SU-DHL-6 (cell line): Measurements from ENCODE around the gene SLC17A9.

ENCODE experiments used
- H2AFZ ChIP-seq: fragments of 200-600 bp; sonication (generic); 2 replicates; pipeline ENCODE4 v1.6.1; 2014; ENCODE audit warnings: low read depth, mild to moderate bottlenecking, moderate library complexity, mixed read lengths, antibody characterized with exemption, low read length; ENCODE audit not compliant: severe bottlenecking
- H3F3A ChIP-seq: fragments of 200-600 bp; shearing (Covaris generic); 2 replicates; pipeline ENCODE4 v1.6.0; 2016; ENCODE audit warnings: antibody characterized with exemption, mild to moderate bottlenecking; ENCODE audit not compliant: insufficient read depth
- H3K27ac ChIP-seq: fragments of 200-600 bp; sonication (generic); 2 replicates; pipeline ENCODE4 v1.5.1; 2016; ENCODE audit warnings: low read depth, mild to moderate bottlenecking, low read length, moderate library complexity, mixed read lengths
- H3K27me3 ChIP-seq: fragments of 200-600 bp; sonication (generic), shearing (Covaris generic); 2 replicates; pipeline ENCODE4 v1.6.0; 2014; ENCODE audit warnings: mild to moderate bottlenecking, low read length
- H3K36me3 ChIP-seq: fragments of 200-600 bp; sonication (generic); 2 replicates; pipeline ENCODE4 v1.6.1; 2014; ENCODE audit warnings: mild to moderate bottlenecking, low read length, mixed read lengths
- H3K4me2 ChIP-seq: fragments of 300-600, 200-600 bp; shearing (Covaris generic), sonication (generic); 2 replicates; pipeline ENCODE4 v1.6.0; 2014; ENCODE audit warnings: low read length, low read depth, mild to moderate bottlenecking; ENCODE audit not compliant: poor library complexity, severe bottlenecking
- H3K4me3 ChIP-seq: fragments of 200-600 bp; sonication (generic); 2 replicates; pipeline ENCODE4 v1.5.1; 2014; ENCODE audit warnings: antibody characterized with exemption, low read length, mild to moderate bottlenecking, mixed read lengths; ENCODE audit not compliant: insufficient read depth, poor library complexity, severe bottlenecking
- H3K79me2 ChIP-seq: fragments of 200-600 bp; sonication (generic); 2 replicates; pipeline ENCODE4 v1.6.1; 2014; ENCODE audit warnings: mild to moderate bottlenecking, low read length, moderate library complexity; ENCODE audit not compliant: insufficient read depth
- H3K9ac ChIP-seq: fragments of 200-600 bp; sonication (generic); 2 replicates; pipeline ENCODE4 v1.7.0; 2014; ENCODE audit warnings: mild to moderate bottlenecking, low read length
- H3K9me2 ChIP-seq: fragments of 200-600 bp; sonication (generic); replicated peaks from 2 replicates; pipeline ENCODE4 v1.6.1; 2014; ENCODE audit warnings: low read length; ENCODE audit not compliant: insufficient read depth
- H3K9me3 ChIP-seq: fragments of 200-600 bp; sonication (generic); 2 replicates; pipeline ENCODE4 v1.6.1; 2014; ENCODE audit warnings: low read length, mixed read lengths; ENCODE audit not compliant: insufficient read depth
- H4K20me1 ChIP-seq: fragments of 200-600 bp; sonication (generic); 2 replicates; pipeline ENCODE4 v1.6.1; 2014; ENCODE audit warnings: low read depth, mild to moderate bottlenecking, antibody characterized with exemption, low read length, moderate library complexity, mixed read lengths
- CTCF ChIP-seq: fragments of 200-600 bp; sonication (generic); IDR thresholded peaks from one replicate; pipeline ENCODE4 v1.5.1; 2017; ENCODE audit warnings: antibody characterized with exemption, mild to moderate bottlenecking, low read length, moderate library complexity; ENCODE audit not compliant: insufficient read depth, poor library complexity, severe bottlenecking
- EZH2phosphoT487 ChIP-seq: fragments of 200-600 bp; sonication (generic), shearing (Covaris generic); conservative IDR thresholded peaks from 2 replicates; pipeline ENCODE4 v1.6.1; 2018; ENCODE audit warnings: mild to moderate bottlenecking, antibody characterized with exemption, low read length, moderate library complexity, mixed read lengths

Gene SLC17A9

GRCh38 chr20:62969939-62970306 lies 17.4 kb downstream of the SLC17A9 start:
- Histone ChIP-seq H3K27me3 (no peaks in the 10 kb centered on the region), H3K79me2 (no peaks in the 10 kb centered on the region), H3F3A (no peaks in the 10 kb centered on the region), H3K4me2 (no peak overlapping the region), H3K4me3 (no peak overlapping the region), H3K36me3 (no peaks in the 10 kb centered on the region), H2AFZ (no peak overlapping the region), H4K20me1 (no peaks in the 10 kb centered on the region), H3K9me2 (no peaks in the 10 kb centered on the region), H3K9ac (no peak overlapping the region), H3K9me3 (no peaks in the 10 kb centered on the region), H3K27ac (no peak overlapping the region)
- no peak for TF ChIP-seq EZH2phosphoT487
- no peak for TF ChIP-seq CTCF

GRCh38 chr20:62970307-62971210 lies 18.1 kb downstream of the SLC17A9 start:
- Histone ChIP-seq H3K4me3 (no peak overlapping the region), H3K9ac (no peak overlapping the region), H3F3A (no peaks in the 10 kb centered on the region), H3K9me2 (no peaks in the 10 kb centered on the region), H3K27ac (no peak overlapping the region), H2AFZ (no peak overlapping the region), H3K27me3 (no peaks in the 10 kb centered on the region), H3K36me3 (no peaks in the 10 kb centered on the region), H3K79me2 (no peaks in the 10 kb centered on the region), H3K9me3 (no peaks in the 10 kb centered on the region), H4K20me1 (no peaks in the 10 kb centered on the region), H3K4me2 (no peak overlapping the region)
- no peak for TF ChIP-seq EZH2phosphoT487
- no peak for TF ChIP-seq CTCF

DNA sequence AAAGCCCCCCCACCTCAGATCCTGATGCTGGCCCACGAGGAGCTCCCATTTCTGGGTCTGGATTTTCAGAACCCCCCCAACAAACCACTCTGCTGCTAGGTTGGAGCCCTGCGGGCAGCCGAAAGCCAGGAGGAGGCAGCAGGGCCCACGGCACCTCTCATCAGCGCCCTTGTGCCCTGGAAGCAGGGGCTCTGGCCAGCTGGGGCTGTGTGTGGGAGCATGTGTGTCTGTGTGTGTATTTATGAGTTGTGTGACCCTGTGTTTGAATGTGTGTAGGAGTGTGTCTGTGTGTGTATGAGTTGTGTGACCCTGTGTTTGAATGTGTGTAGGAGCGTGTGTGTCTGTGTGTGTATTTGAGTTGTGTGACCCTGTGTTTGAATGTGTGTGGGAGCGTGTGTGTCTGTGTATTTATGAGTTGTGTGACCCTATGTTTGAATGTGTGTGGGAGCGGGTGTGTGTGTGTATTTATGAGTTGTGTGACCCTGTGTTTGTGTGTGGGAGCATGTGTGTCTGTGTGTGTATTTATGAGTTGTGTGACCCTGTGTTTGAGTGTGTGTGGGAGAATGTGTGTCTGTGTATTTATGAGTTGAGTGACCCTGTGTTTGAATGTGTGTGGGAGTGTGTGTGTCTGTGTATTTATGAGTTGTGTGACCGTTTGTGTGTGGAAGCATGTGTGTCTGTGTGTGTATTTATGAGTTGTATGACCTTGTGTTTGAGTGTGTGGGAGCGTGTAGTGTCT lies 18.9 kb downstream of the SLC17A9 start:
- Histone ChIP-seq H3K36me3 (no peaks in the 10 kb centered on the region), H3K4me2 (no peak overlapping the region), H3K27me3 (no peaks in the 10 kb centered on the region), H3F3A (no peaks in the 10 kb centered on the region), H3K27ac (no peak overlapping the region), H4K20me1 (no peaks in the 10 kb centered on the region), H3K9me3 (no peaks in the 10 kb centered on the region), H3K4me3 (no peak overlapping the region), H3K9me2 (no peaks in the 10 kb centered on the region), H2AFZ (no peak overlapping the region), H3K79me2 (no peaks in the 10 kb centered on the region), H3K9ac (no peak overlapping the region)
- TF ChIP-seq CTCF, result no peak
- TF ChIP-seq EZH2phosphoT487, result no peak
